PC-3 (cell line): ENCODE results near the gene SLC24A3. TPM values are rescaled to one million over a fixed set of nuclear protein-coding genes. Genes with fewer than 3 reads are reported as not detected.

Experiments
- ATAC-seq: fragments of 200-7000 bp; cut with Tn5 transposase; 2 replicates; pipeline ENCODE4 v1.9.1; 2020; ENCODE audit warnings: mild to moderate bottlenecking, moderate library complexity
- BruUV-seq: library from RNA; stranded (reverse); fragments of 400-500 nt; replicated peaks from 2 replicates; lab custom pipeline; 2021; lab: Mats Ljungman, UMichigan
- CTCF ChIA-PET: fragments of 300-600 bp; sonication (Branson Sonifier 250); formaldehyde crosslinking; loops from one replicate; lab custom pipeline; 2022; ENCODE audit warnings: antibody characterized with exemption; lab: Charles Lee
- POLR2A ChIA-PET: fragments of 300-600 bp; sonication (Branson Sonifier 250); formaldehyde crosslinking; loops from one replicate; lab custom pipeline; 2022; ENCODE audit warnings: antibody characterized with exemption; ENCODE audit not compliant: unreplicated experiment; lab: Charles Lee
- DNase-seq: peaks from one replicate; pipeline ENCODE4 v3.0.0-alpha.2; 2015
- H2AFZ ChIP-seq: fragments of 300-600 bp; sonication (generic); 2 replicates; pipeline ENCODE4 v1.6.0; 2016; ENCODE audit warnings: antibody characterized with exemption, low read length
- H3F3A ChIP-seq: fragments of 300-600 bp; sonication (generic); one replicate; pipeline ENCODE4 v1.6.0; 2017; ENCODE audit warnings: antibody characterized with exemption, low read length, control low read depth, mild to moderate bottlenecking; ENCODE audit not compliant: unreplicated experiment
- H3K27ac ChIP-seq: fragments of 300-600 bp; sonication (generic); 2 replicates; pipeline ENCODE4 v1.5.1; 2016; ENCODE audit warnings: mild to moderate bottlenecking, low read length
- H3K27me3 ChIP-seq: fragments of 300-600 bp; sonication (generic); 2 replicates; pipeline ENCODE4 v1.6.1; 2016; ENCODE audit warnings: low read length, mixed read lengths
- H3K36me3 ChIP-seq: fragments of 300-600 bp; sonication (generic); 2 replicates; pipeline ENCODE4 v1.6.1; 2016; ENCODE audit warnings: low read depth, mixed run types, low read length, mixed read lengths
- H3K4me1 ChIP-seq: fragments of 300-600 bp; sonication (generic); 2 replicates; pipeline ENCODE4 v1.5.1; 2016; ENCODE audit warnings: low read length; ENCODE audit not compliant: insufficient read depth
- H3K4me2 ChIP-seq: fragments of 300-600 bp; sonication (generic); 2 replicates; pipeline ENCODE4 v1.6.0; 2016; ENCODE audit warnings: low read length
- H3K4me3 ChIP-seq: fragments of 300-600 bp; sonication (generic); 2 replicates; pipeline ENCODE4 v1.5.1; 2016; ENCODE audit warnings: mild to moderate bottlenecking, low read length, mixed read lengths
- H3K79me2 ChIP-seq: fragments of 300-600 bp; sonication (generic); 2 replicates; pipeline ENCODE4 v1.6.1; 2017; ENCODE audit warnings: low read length, mixed read lengths
- H3K9ac ChIP-seq: fragments of 300-600 bp; sonication (generic); 2 replicates; pipeline ENCODE4 v1.6.0; 2016; ENCODE audit warnings: mild to moderate bottlenecking, low read length
- H3K9me2 ChIP-seq: fragments of 300-600 bp; sonication (generic); replicated peaks from 2 replicates; pipeline ENCODE4 v1.6.1; 2016; ENCODE audit warnings: mixed run types, low read length, mixed read lengths
- H3K9me3 ChIP-seq: fragments of 300-600 bp; sonication (generic); 2 replicates; pipeline ENCODE4 v1.6.1; 2016; ENCODE audit warnings: low read length, mixed read lengths
- H4K20me1 ChIP-seq: fragments of 300-600 bp; sonication (generic); 2 replicates; pipeline ENCODE4 v1.6.1; 2016; ENCODE audit warnings: low read length, mixed read lengths
- CTCF ChIP-seq: fragments of 300-600 bp; sonication (generic); conservative IDR thresholded peaks from 2 replicates; pipeline ENCODE4 v1.5.1; 2017; ENCODE audit warnings: antibody characterized with exemption, low read depth, mild to moderate bottlenecking, low read length
- EZH2 ChIP-seq: fragments of 300-600 bp; sonication (generic); IDR thresholded peaks from one replicate; pipeline ENCODE4 v1.6.1; 2017; ENCODE audit warnings: antibody characterized with exemption, mild to moderate bottlenecking, low read length; ENCODE audit not compliant: unreplicated experiment
- EZH2phosphoT487 ChIP-seq: fragments of 300-600 bp; sonication (generic); IDR thresholded peaks from 2 replicates; pipeline ENCODE4 v1.6.1; 2018; ENCODE audit warnings: mild to moderate bottlenecking, antibody characterized with exemption, low read length, borderline replicate concordance
- intact Hi-C: fragments of 100-400 bp; cut with micrococcal nuclease; formaldehyde crosslinking; loops from 2 replicates; pipeline ENCODE4 v1.9.0; 2023
- total RNA-seq: library from RNA; depleted of rRNA; stranded (reverse); fragments of >200 nt; gene quantifications from 2 replicates; pipeline ENCODE4 v1.2.3, GENCODE V29; 2014

The SLC24A3 gene
- total RNA-seq, 1 experiment from 2014 or later: 0.11 TPM

GRCh38 chr20:19603376-19603750 lies 390.9 kb downstream of the SLC24A3 start:
- no TSS peak for BruUV-seq
- no peak overlapping the region for H3K4me3 ChIP-seq
- no peak for ATAC-seq
- H3K27me3 ChIP-seq: peaks cover 42% of the 10 kb centered on the region
- H2AFZ ChIP-seq: no peak overlapping the region
- H3K9ac ChIP-seq: no peak overlapping the region
- no peak for DNase-seq
- TF ChIP-seq EZH2phosphoT487 (no peak), EZH2 (no peak), CTCF (no peak)
- ChIA-PET POLR2A (no interaction called here), CTCF (no interaction called here)
- no peak overlapping the region for H3K27ac ChIP-seq
- no peaks in the 10 kb centered on the region for H3K36me3 ChIP-seq
- no peaks in the 10 kb centered on the region for H3K9me2 ChIP-seq
- no peak overlapping the region for H3K4me2 ChIP-seq
- H3K79me2 ChIP-seq: no peaks in the 10 kb centered on the region
- no peaks in the 10 kb centered on the region for H3F3A ChIP-seq
- no peaks in the 10 kb centered on the region for H3K4me1 ChIP-seq
- H3K9me3 ChIP-seq: no peaks in the 10 kb centered on the region
- intact Hi-C loops: no loop called here
- H4K20me1 ChIP-seq: no peaks in the 10 kb centered on the region

GRCh38 chr20:19605786-19606485 lies 393.5 kb downstream of the SLC24A3 start:
- H2AFZ ChIP-seq: no peak overlapping the region
- TF ChIP-seq EZH2 (no peak), CTCF (no peak)
- H3K79me2 ChIP-seq: no peaks in the 10 kb centered on the region
- H3K9me3 ChIP-seq: no peaks in the 10 kb centered on the region
- ChIA-PET CTCF (interaction anchor here (0.6 kb wide), 1 partner anchor 411 kb away, joined by 4 read pairs; no protein-coding TSS in a partner anchor), POLR2A (no interaction called here)
- H3K4me1 ChIP-seq: peaks cover 10% of the 10 kb centered on the region
- ATAC-seq: no peak
- no peaks in the 10 kb centered on the region for H4K20me1 ChIP-seq
- intact Hi-C loops: no loop called here
- no peak for DNase-seq
- H3K36me3 ChIP-seq: no peaks in the 10 kb centered on the region
- H3K4me2 ChIP-seq: no peak overlapping the region
- H3F3A ChIP-seq: no peaks in the 10 kb centered on the region
- no peak overlapping the region for H3K4me3 ChIP-seq
- H3K9me2 ChIP-seq: no peaks in the 10 kb centered on the region
- no TSS peak for BruUV-seq
- peaks cover 41% of the 10 kb centered on the region for H3K27me3 ChIP-seq
- H3K9ac ChIP-seq: no peak overlapping the region
- H3K27ac ChIP-seq: no peak overlapping the region

- ChIA-PET CTCF (no interaction called here), POLR2A (no interaction called here)
- DNase-seq (peak; percentile 83), ATAC-seq (peak; percentile 90)
- no peaks in the 10 kb centered on the region for H4K20me1 ChIP-seq
- peak overlapping the region; percentile 13; the same call in 1 of the 2 replicates for H3K9ac ChIP-seq
- no peaks in the 10 kb centered on the region for H3F3A ChIP-seq
- peaks cover 32% of the 10 kb centered on the region for H3K27me3 ChIP-seq
- peak overlapping the region; percentile 44 for H3K4me2 ChIP-seq
- peak overlapping the region; percentile 51 for H3K27ac ChIP-seq
- no peaks in the 10 kb centered on the region for H3K79me2 ChIP-seq
- no peak overlapping the region for H3K4me3 ChIP-seq
- no peak for TF ChIP-seq EZH2phosphoT487
- TF ChIP-seq EZH2: no peak
- no peak for TF ChIP-seq CTCF
- no TSS peak for BruUV-seq
- no peaks in the 10 kb centered on the region for H3K9me3 ChIP-seq
- peaks cover 10% of the 10 kb centered on the region for H3K4me1 ChIP-seq
- no peaks in the 10 kb centered on the region for H3K36me3 ChIP-seq
- H2AFZ ChIP-seq: no peak overlapping the region
- H3K9me2 ChIP-seq: no peaks in the 10 kb centered on the region
- intact Hi-C loops: no loop called here
Observed at GRCh38 chr20:19609642-19610223, 397.3 kb downstream of the SLC24A3 start.
